EH (cell line): Measurements from ENCODE around the gene PRIM2.
"Not testable (repeated sequence)": the region's sequence is repeated elsewhere in the genome, so short reads cannot be mapped to it uniquely, and the experiment has no call there.

ENCODE experiments used
- DNase-seq: peaks from one replicate; pipeline ENCODE4 v3.0.0-alpha.2; 2015; ENCODE audit warnings: low read depth

The PRIM2 gene

GRCh38 chr6:57445790-57446468 is 128.5 kb downstream of the PRIM2 start:
- not testable (repeated sequence) for DNase-seq

DNA sequence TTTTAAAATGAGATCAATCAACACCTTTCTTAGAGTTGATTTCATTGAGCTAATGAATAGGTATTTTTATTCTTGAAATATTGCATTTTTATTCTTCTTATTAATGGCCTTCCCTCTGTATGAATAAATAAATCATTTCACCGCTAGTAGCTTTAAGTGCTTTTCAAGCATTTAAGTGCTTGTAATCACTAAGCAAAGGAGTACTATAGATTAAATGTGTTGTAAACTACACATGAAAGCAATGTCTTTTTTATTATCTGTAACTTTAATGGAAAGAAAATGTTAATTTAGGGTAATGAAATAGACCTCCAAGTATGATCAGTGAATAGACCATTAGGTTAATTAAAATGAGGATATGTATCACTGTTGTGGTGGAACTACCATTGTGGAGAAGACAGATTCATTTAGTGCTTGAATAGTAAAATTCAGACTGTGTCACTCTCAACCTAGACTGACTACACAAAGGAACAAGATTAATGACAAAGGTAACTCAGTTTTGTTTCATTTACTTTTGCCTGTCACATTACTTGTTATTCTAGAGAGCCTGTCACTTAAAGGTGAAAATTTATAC is 132.2 kb downstream of the PRIM2 start:
- not testable (repeated sequence) for DNase-seq

DNA sequence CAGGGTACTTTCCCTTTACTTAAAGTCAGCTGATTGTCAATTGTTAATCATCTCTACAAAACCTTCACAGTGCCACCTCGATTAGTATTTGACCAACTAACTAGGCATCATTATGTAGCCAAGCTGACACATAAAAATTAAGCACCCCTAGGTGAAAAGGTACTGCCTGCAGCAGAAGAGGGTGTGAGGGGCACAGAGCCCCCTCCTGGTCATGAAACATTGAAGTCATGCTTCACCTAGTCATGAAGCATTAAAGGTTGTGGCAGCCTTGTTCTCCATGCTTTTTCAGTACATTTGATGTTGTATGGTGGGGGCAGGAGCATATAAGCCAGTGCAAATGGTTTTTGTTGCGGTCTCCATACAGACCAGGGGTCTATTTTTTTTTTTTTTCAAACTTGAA is 142.4 kb downstream of the PRIM2 start:
- DNase-seq: not testable (repeated sequence)

- not testable (repeated sequence) for DNase-seq
Measured at GRCh38 chr6:57461022-57461421, 143.6 kb downstream of the PRIM2 start.

GRCh38 chr6:57463809-57464208 is 146.4 kb downstream of the PRIM2 start:
- peak; percentile 77 for DNase-seq

DNA sequence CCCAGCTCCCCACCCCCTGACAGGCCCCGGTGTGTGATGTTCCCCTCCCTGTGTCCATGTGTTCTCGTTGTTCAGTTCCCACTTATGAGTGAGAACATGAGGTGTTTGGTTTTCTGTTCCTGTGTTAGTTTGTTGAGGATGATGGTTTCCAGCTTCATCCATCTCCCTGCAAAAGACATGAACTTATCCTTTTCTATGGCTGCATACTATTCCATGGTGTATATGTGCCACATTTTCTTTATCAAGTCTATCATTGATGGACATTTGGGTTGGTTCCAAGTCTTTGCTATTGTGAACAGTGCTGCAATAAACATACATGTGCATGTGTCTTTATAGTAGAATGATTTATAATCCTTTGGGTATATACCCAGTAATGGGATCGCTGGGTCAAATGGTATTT is 148.5 kb downstream of the PRIM2 start:
- not testable (repeated sequence) for DNase-seq

- peak; percentile 21 for DNase-seq
Measured at GRCh38 chr6:57469072-57469471, 151.6 kb downstream of the PRIM2 start.

GRCh38 chr6:57470148-57470547 is 152.7 kb downstream of the PRIM2 start:
- not testable (repeated sequence) for DNase-seq

DNA sequence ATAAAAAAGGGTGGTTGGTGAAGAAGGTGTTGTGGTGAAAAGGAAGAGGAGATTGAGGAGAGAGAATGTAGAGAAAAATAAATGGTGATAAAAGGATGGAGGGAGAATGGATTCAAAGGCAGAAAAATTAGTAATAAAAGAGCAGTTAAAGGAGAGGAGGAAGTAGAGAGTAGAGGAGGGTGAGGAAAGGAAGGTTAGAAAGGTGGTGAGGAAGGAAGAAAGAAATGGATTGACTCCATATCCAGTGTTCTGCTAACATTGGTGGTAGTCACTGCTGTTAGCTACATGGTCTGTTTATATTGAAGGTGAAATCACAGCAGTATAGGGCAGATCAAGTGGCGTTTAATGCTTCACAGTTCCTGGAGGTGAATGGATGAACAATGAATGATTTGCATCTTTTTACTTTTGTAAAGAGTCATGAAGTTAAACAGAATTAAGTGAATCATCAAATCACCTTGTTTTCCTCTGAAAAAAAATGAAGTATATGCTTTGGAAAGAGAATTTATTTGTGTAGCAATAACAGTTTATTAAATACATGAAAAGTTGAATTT is 154.0 kb downstream of the PRIM2 start:
- not testable (repeated sequence) for DNase-seq

DNA sequence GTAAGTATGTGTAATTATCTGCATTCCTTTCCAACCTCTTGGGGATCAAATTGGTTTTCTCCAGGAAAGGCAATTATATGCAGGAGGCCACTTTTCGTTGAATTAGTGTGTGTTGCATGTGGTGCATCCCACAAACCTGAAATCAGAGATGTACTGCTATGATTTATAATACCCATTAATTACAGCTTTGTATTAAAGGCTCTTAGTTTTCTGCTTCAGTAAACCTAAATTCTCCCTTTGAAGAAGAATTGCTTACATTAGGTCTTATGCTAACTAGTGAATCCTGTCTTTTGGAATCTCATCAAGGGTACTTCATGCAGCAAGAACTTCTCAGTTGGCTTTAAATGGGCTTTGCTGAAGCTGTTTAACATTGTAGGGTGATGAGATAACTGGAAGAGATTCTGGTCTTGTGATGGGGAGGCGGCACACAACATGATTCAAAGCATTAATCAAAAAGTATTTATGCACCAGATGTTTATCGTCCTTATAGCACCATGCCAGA is 155.5 kb downstream of the PRIM2 start:
- peak; percentile 96 for DNase-seq

GRCh38 chr6:57474862-57475475 is 157.5 kb downstream of the PRIM2 start:
- peak; percentile 90 for DNase-seq

DNA sequence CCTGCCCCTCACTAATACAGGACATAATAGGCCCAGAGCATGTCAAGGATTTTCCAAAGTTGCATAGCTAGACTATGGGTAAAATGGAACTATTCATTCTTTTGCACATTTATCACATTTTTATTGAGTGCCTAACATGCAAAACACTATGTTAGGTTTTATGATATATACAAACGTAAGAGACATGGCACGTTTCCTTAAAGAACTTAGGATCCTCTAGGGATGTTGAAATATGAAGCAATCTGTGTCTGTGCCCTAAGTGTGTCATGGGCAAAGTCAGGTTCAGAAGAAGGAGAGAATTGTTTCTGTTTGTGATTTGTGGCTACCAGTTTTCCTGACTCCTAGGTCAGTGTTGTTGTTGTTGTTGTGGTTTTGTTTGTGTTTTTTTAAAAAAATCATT is 158.2 kb downstream of the PRIM2 start:
- DNase-seq: peak; percentile 67

GRCh38 chr6:57480194-57480593 is 162.8 kb downstream of the PRIM2 start:
- not testable (repeated sequence) for DNase-seq

DNA sequence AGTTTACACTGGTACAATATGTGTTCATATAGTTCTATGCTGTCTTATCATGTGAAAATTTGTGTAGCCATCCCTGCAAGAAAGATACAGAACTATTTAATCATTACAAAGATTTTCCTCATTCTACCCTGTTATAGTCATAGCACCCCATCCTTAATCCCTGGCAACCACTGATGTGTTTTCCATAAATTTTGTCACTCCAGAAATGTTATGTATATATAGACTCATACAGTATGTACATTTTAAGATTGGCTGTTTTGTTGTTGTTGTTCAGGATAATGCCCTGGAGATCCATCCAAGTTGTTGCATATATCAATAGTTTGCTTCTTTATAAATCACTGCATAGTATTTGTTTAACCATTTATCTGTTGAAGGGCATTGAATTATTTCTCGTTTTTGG is 163.7 kb downstream of the PRIM2 start:
- DNase-seq: not testable (repeated sequence)

DNA sequence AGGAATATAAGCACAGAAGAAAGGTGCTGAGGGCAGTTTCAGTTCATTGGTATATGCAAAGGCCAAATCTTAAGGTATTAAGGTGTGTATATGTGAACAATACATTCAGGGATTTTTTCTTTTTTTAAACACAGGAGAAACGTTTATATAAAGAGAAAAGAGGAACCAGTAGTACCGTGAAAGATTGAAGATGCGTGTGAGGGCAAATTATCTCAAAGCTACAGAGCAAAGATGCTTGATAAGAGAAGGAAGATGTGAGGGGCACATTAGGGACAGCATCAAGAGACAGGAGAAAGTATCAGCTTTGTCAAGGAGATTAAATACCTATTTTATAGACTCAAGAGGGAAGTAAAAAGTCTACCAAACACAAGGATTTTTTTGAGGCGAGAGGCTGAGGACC is 165.0 kb downstream of the PRIM2 start:
- DNase-seq: not testable (repeated sequence)

DNA sequence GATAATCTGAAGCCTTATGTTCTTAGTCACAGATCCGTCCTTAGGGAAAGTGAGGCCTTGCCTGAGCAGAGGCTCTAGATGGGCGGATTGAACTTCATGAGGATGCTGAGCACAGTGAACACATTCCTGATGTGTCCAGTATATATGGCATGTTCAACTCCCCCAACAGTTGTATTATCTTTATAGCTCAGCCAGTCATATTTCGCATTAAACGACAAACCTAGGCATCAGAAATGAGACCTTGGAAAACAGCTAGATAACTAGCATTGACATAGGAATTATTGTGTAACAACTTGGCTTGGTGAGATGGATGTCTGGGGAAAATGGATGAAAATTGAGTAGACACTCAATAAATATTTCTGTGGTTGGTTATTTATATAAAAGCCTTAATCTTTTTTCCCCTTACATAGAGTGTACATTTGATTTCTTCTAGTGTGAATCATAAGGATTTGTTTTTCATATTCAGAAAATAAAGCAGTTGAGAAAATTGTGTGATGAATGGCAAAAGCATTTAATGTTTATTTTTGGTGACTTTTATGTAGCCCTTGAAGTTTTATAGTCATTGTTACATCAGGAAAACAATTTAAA is 169.2 kb downstream of the PRIM2 start:
- DNase-seq: peak; percentile 82

GRCh38 chr6:57488551-57488950 is 171.1 kb downstream of the PRIM2 start:
- DNase-seq: peak; percentile 50

DNA sequence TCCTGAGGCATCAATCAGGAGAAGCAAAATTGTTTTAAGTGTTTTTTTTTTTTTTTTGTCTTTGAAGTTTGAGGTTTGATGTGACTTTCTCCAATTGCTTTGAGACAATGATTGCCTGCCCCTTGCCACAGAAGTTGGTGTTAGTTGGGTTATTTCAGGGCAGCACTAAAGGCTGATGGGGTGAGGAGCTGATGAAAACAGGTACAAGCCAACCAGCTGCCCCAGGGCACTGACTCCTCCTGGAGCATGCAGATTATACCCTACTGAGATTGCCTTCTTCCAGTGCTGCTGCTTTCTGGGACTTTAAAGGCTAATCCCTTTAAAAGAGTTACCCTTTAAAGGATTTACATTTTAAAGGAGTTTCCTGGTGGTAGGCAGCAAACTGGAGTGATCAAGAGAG is 172.5 kb downstream of the PRIM2 start:
- peak; percentile 8 for DNase-seq

- not testable (repeated sequence) for DNase-seq
Measured at GRCh38 chr6:57491795-57492194, 174.4 kb downstream of the PRIM2 start.

DNA sequence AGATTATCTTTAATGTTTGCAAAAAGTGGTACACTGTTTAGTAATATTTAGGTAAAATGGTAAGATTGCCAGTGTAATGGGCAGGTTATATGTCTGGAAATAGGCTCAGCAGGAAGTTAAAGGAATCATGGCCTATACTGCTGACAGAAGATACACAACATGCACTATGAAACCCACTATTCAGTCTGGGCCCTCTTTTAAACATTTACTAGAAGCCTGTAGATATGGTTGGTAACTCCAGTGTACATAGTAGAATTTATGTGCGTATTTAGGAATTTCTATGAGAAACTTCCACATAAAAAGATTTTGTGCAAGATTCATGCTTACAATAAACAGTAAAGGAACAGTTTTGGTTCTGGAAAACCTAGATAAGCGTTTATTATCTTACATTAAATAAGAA is 178.8 kb downstream of the PRIM2 start:
- DNase-seq: not testable (repeated sequence)

DNA sequence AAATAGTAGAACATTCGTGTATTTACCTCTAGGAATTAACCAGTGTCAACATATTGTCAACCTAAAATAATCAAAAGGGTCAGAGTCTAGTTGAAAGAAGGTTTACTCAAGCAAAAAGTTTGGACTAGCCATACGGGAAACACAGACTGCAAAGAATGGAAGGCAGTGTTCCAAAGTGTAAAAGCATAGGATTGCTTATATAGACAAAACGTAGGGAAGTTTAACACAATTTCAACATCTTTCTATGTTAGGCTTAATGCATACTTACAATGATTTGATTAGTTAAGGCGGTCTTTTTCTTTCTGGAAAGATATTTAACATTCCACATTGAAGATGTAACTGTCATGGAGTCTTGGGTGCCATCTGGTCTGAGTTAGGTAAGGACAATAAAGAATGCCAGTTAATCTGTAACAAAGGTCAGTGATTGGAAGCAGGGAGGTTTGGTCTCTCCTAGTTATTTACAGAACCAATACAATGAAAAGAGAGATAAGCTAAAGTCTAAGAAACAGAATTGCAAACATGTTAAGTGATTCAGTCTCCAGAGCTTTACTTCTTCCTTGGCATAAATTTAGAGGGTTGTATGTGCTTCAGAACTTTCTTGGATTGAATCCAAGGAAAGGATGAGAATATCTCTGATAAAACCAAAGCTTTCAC is 183.1 kb downstream of the PRIM2 start:
- DNase-seq: peak; percentile 74

- not testable (repeated sequence) for DNase-seq
Measured at GRCh38 chr6:57502387-57502786, 185.0 kb downstream of the PRIM2 start.
